HG02763 (cell line): ENCODE results near the gene DACT3.

Experiments used
- ATAC-seq: cut with Tn5 transposase; IDR thresholded peaks from one replicate; pipeline ENCODE4 v1.9.1; 2021; ENCODE audit warnings: mild to moderate bottlenecking, moderate library complexity; ENCODE audit not compliant: unreplicated experiment

The DACT3 gene

GRCh38 chr19:46668662-46669061, 7.7 kb upstream of the DACT3 start:
- ATAC-seq = no peak

GRCh38 chr19:46665072-46665471, 4.1 kb upstream of the DACT3 start:
- ATAC-seq = no peak

GRCh38 chr19:46661735-46662592, 982 bp upstream of the DACT3 start:
- no peak for ATAC-seq

GRCh38 chr19:46660551-46661019, 397 bp downstream of the DACT3 start:
- ATAC-seq = peak; percentile 3

- ATAC-seq = no peak
These were observed 919 bp downstream of the DACT3 start for GRCh38 chr19:46660008-46660517.

- ATAC-seq = no peak
These were observed 1.6 kb downstream of the DACT3 start for GRCh38 chr19:46659151-46660007.

- no peak for ATAC-seq
These were observed 4.4 kb downstream of the DACT3 start for GRCh38 chr19:46656541-46656940.

- no peak for ATAC-seq
These were observed 6.3 kb downstream of the DACT3 start for GRCh38 chr19:46654621-46655152.

- ATAC-seq = no peak
These were observed 10.5 kb downstream of the DACT3 start for GRCh38 chr19:46650445-46650844.

- ATAC-seq = no peak
These were observed 11.7 kb downstream of the DACT3 start for GRCh38 chr19:46648961-46649960.

GRCh38 chr19:46648060-46648960, 12.7 kb downstream of the DACT3 start:
- no peak for ATAC-seq

GRCh38 chr19:46646402-46646801, 14.6 kb downstream of the DACT3 start:
- no peak for ATAC-seq

- no peak for ATAC-seq
These were observed 16.3 kb downstream of the DACT3 start for GRCh38 chr19:46644720-46645119.

- no peak for ATAC-seq
These were observed 20.3 kb downstream of the DACT3 start for GRCh38 chr19:46640656-46641055.

- no peak for ATAC-seq
These were observed 21.4 kb downstream of the DACT3 start for GRCh38 chr19:46639358-46640182.

- no peak for ATAC-seq
These were observed 23.8 kb downstream of the DACT3 start for GRCh38 chr19:46637224-46637623.

- no peak for ATAC-seq
These were observed 24.8 kb downstream of the DACT3 start, which contains the start of gene GNG8 for GRCh38 chr19:46635920-46636761. Gene GNG8, minus strand, starts transcription at chr19:46636202. Its CDS starts 1,520 bp downstream, at chr19:46634682.
